LoVo (cell line): ENCODE results near the gene PACS2.
"Not testable (repeated sequence)": the region's sequence is repeated elsewhere in the genome, so short reads cannot be mapped to it uniquely, and the experiment has no call there.

Experiments
- DNase-seq: peaks from one replicate; pipeline ENCODE4 v3.0.0-alpha.2; 2016; ENCODE audit warnings: low spot score

Gene PACS2

DNA sequence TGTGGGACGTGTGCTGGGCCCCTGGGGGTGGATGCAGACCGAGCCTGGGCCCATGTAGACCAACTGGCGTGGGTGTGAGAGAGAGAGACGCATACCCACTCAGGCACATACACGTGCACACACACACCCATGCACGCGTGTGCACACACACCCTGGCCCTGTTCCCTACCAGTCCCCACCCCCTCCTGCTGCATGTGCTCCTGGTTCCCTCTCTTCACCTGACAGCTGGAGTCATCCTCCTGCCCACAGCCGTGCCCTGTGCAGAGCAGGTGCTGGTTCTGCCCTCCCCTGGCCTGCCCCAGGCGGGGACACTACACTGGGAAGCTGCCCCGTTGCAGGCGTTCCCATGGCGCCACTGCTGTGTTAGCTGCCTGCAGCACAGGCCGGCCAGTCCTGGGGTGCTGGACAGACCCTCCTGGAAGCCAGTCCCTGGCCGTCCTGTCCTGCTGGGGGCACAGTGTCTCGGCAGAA lies 18.5 kb downstream of the PACS2 start:
- no peak for DNase-seq

GRCh38 chr14:105333613-105334364 lies 19.2 kb downstream of the PACS2 start:
- no peak for DNase-seq

GRCh38 chr14:105334383-105335230 lies 20.1 kb downstream of the PACS2 start:
- no peak for DNase-seq

- not testable (repeated sequence) for DNase-seq
Measured at GRCh38 chr14:105335231-105335542, 20.6 kb downstream of the PACS2 start.

DNA sequence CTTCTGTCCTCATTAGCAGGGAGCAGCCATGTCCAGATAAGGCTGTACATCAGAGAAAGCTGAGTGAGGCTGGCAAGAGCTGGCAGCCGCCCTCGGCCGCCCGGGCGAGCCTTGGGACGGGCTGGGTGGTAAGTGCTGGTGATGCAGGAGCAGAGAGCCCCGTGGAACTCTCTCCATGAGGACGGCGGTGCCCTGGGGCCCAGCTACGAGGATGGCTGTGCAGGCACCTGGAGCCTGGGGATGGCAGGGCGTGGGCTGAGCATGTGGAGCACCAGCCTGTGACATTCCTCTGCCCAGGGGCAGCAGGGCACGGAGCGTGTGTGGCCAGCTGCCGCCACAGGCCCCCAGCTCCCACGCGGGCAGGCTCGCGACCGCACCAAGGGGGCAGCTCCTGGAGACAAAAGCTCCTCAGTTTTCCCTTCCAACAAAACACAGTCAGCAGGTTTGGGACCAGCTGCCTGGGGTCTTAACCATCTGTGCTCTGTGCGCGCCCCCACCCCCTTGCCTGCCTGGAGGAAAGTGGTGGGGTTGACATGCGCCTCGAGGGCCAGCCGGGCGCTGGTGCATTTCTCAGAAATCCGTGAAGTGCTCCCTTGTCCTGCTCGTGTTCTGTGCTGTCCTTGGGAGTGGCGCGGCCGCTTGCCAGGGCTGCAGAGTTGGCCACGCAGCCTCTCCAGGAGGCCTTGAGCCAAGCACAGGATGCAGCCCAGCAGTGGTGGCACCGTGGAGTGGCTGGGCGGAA lies 21.4 kb downstream of the PACS2 start:
- DNase-seq = no peak

DNA sequence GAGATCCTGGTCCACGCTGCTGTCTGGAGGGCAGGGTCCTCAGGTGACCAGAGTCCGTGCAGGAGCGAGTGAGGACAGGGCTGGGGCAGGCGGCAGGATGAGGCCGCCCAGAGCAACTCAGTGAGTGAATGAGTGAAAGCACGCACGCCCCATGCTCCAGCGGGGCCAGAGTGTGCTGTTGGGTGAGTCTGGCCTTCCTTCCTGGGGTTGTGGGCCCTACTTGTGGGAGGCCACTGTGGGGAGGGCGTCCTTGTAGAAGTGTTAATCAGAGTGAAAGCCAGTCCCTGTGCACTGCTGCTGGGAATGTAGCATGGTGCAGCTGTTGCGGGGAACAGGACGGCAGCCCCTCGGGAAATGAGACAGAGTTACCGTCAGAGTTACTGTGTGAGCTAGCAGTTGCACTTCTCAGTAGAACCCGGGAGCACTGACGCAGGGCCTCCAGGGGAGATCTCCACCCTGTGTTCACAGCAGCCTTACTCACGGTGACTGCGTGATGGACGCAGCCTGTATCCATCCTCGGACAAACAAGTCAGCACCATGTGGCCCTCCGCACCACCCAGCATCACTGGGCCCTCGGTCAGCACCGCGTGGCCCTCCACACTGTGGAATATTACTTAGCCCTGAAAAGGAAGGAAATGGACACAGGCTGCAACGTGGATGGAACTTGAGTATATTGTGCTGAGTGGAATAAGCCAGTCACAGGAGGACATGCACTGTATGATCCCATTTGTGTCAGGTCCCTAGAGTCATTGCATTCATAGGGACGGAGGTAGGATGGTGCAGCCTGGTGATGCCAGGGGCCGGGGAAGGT lies 22.1 kb downstream of the PACS2 start:
- no peak for DNase-seq

DNA sequence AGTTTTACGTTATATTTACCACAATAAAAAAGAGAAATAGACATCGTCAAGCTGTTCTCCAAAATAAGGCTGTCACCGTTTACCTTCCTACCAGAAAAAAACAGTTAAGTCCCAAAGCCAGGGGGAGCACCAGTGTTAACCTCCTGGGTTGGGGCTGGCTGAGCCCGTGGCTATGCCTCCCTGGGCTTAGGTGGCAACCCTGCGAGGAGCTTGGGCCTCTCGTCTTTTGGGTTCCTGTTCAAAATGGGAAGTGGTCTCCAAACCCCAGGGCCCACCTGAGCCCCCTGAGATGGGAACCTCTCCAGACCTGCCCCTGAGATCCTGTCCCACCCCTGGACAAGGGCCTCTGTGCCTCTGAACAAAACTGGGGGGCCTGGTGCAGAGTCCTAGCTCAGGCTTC lies 22.9 kb downstream of the PACS2 start:
- no peak for DNase-seq

DNA sequence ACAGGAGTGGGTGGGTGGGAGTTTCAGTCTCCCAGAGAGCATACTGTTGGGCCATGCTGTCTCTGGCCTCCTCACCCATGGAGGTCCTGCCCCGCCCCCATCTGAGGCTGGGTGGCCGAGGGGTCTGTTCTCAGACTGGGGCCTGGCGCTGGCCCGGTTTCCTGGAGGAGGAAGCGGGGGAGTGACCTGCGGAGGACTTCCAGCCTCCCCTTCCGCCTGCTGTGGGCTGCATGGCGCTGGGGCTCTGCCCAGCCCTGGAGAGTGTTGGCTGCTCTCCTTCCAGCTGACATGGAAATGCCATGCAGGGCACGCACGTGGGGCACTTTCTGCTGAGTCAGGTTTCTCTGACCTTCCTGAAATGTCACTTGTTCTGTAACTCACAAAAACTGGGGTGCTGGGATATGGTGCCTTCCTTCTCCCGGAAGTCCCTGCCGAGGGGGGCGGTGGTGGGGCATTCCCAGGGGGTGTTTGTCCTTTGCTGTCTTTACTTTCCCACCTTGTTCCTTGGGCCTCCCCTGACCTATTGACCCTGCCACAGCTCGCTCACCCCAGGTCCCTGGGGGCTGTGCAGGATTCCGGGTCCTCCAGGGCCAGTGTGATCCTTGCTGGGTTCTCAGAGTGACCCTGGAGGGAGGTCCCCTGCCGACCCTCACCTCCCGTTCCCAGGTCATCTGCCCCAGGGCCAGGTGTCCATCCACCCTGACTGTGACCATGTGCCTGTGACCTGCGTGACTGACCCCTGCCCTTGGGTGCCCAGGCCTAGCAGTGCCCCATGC lies 23.6 kb downstream of the PACS2 start:
- no peak for DNase-seq

- no peak for DNase-seq
Measured at GRCh38 chr14:105340821-105341733, 26.5 kb downstream of the PACS2 start.

DNA sequence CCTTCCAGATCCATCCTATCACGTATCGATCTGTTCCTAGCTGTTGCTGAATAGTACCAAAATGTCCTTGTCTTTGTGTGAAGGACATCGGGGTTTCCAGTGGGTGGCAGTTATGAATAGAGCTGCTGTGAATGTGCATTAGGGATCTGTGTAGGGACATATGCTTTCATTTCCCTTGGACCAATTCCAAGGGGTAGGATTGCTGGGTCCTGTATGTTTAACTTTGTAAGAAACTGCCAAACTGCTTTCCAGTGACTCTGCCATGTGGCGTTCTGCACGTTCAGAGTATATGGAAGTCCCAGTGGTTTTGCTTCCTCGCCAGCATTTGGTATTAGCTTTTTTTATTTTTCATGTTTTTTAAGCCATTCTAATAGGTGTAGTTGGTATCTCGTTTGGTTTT lies 28.6 kb downstream of the PACS2 start:
- no peak for DNase-seq

GRCh38 chr14:105346200-105346533 lies 31.6 kb downstream of the PACS2 start:
- no peak for DNase-seq

DNA sequence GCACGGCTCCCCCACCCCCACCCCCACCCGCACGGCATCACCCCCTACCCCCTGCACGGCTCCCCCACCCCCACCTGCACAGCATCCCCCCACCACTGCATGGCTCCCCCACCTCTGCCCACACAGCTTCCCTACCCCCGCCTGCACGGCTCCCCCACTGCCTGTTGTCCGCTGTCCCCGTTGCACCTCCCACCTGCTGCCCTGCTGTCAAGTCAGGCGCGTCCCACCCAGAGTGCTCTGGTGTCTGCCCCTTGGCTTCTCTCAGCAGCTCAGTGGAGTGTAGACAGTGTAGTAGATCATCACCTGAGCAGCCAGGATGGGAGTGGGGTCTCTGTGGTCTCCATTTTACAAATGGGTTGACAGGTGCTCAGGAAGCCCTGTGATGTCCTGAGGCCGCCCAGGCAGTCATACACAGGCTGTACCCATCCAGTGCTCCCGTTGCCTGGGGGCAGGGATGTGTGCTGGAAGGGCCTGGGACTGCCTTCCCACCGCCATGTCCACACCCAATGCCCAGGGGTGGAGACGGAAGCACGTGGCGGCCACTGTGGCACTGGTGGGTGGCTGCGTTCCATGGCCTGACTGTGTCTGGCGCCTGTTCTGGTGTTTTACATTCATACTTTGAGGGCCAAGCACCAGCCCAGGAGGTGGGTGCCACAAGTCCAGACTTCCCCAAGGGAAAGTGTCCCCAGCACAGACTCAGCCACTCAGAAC lies 32.5 kb downstream of the PACS2 start:
- DNase-seq = no peak

DNA sequence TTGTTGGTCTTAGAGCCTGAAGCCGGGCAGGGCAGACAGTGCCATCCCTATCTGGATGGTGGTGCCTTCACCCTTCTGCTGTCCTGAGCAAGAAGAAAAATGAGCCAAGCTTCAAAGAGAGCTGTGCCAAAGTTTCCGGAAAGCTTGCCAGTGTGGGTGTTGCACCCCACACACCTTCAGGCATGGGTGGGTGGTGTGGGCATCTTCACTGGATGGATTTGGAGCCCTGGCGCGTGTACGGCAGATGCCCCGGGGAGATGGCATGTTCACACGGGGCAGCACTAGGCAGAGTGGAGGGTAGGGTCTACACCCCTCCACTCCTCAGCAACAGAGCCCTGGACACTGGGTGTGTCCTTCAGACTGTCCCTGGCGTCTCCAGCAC lies 33.0 kb downstream of the PACS2 start:
- no peak for DNase-seq

GRCh38 chr14:105348169-105348944 lies 33.8 kb downstream of the PACS2 start:
- no peak for DNase-seq

GRCh38 chr14:105348945-105349699 lies 34.6 kb downstream of the PACS2 start:
- DNase-seq = no peak

DNA sequence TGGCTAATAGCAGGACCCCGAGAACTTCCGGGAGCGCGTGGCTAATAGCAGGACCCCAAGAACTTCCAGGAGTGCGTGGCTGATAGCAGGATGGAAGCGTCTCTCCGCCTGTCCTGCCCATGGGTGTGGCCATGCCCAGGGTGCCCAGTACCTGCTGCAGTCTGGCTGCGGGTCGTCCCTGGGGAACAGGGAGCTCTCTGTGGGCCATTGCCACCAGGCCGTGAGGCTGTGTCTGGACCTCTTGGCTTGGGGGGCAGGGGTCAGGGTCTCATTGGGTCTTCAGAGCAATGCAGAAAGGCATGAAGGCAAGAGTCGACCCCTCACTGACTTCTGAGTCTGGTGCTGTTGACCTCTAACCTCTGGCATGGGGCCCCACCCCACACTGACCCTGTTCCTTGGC lies 35.4 kb downstream of the PACS2 start:
- DNase-seq = no peak

- DNase-seq = no peak
Measured at GRCh38 chr14:105350450-105351244, 36.1 kb downstream of the PACS2 start.
